Measurements from ENCODE around the gene WDSUB1.

Gene WDSUB1

GRCh38 chr2:159219394-159219998 is 67.0 kb downstream of the WDSUB1 start:
- DNase-seq, result no peak

DNA sequence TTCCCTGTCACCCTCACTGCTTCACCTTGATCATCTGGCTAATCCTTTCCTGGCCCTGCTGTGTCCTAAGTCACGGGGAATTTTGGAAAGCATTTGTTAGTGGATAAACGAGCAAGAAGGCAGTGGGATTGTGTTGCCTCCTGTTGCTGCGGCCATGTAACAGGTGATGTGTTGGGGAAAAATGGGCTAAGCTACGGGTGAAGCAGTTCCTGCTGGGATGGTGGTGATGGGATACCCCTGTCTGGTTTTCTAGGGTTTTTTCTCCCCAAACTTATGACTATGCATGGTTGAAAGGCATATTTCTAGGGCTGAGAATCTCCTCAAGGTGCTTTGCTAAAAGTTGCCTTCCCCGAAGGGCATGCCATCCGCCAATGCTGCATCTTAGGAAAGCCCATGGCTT is 68.1 kb downstream of the WDSUB1 start:
- no peak for DNase-seq

DNA sequence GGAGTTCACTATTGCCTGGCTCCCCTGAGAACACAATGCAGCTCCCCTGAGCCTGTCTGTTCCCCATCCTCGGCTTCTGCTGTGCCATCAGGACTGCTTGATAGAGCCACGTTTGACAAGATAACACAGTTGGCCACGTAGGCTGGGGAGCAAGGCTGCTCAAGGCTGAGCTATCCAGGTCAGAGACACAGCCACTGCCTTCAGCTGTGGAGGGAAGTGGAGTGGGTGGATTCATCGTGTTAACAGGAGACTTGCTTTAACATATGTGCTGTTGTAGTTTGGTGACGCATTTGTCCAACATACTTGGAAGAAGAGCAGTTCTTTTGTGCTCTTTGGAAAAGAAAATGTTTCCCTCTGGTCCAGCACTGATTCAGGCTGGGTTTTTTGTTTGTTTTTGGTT is 68.8 kb downstream of the WDSUB1 start:
- no peak for DNase-seq

DNA sequence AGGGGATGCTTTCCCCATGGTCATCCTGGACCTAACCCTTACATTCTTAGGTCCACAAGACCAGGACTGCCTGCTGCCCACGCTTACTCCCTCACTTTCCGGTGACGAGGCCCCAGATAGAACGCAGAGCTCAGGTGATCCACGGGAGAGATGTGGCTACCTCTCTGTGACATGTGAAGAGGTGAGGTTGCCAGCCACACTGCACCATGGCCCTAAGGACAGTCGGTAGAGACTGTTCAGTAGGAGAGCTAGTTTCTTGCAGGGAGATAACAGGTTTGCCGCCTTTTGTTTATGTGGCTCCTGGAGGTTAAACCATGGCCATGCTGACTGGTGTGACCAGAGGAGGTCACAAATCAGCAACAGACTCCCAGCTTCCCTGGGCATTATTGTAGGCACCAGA is 71.4 kb downstream of the WDSUB1 start:
- no peak for DNase-seq

- no peak for DNase-seq
Observed at GRCh38 chr2:159214325-159214865, 72.1 kb downstream of the WDSUB1 start.

- no peak for DNase-seq
Observed at GRCh38 chr2:159213296-159213695, 73.2 kb downstream of the WDSUB1 start.

- DNase-seq, result no peak
Observed at GRCh38 chr2:159211447-159212396, 74.8 kb downstream of the WDSUB1 start.

- no peak for DNase-seq
Observed at GRCh38 chr2:159209341-159210306, 76.9 kb downstream of the WDSUB1 start.

DNA sequence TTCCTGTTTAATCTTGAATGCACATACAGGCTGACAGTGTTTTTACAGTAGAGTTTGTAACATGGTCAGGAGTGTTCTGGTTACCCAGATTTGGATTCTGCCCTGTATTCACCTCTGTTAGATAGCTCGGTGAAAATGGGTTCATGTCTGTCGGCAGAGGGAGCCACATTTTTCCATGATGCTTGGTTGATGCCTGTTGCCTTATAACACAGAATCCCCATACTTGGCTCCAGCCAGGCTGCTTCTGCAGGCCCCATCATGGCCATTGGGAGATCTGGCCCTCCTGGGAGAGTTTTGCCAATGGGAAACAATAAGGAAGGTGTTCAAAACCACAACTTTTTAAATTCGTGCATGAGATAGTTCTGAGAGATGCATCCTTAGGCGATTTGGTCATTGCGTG is 78.1 kb downstream of the WDSUB1 start:
- DNase-seq, result no peak

GRCh38 chr2:159206736-159207380 is 79.6 kb downstream of the WDSUB1 start:
- DNase-seq, result no peak

GRCh38 chr2:159204381-159205144 is 81.9 kb downstream of the WDSUB1 start:
- peak in 1 of 2 experiments; percentile 28 for DNase-seq

- DNase-seq, result no peak
Observed at GRCh38 chr2:159202568-159203071, 83.9 kb downstream of the WDSUB1 start.

GRCh38 chr2:159201360-159202063 is 85.0 kb downstream of the WDSUB1 start:
- no peak for DNase-seq

DNA sequence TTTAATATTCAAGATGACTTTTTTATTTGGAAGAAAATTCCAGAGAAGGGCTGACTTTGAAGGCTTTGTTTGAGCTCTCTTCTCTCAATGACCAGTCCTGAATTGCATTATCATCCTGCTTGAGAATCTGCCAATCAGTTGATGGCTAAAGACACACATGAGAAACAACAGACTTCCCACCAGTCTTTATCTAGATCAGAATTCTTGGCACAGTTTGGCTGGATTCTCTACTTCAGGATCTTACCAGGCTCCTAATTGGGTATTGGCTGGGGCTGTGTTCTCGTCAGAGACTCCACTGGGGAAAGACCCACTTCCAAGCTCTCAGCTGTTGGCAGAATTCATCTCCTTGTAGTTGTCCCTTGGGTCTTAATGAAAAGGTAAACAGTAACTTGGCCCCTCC is 86.0 kb downstream of the WDSUB1 start:
- DNase-seq, result no peak

DNA sequence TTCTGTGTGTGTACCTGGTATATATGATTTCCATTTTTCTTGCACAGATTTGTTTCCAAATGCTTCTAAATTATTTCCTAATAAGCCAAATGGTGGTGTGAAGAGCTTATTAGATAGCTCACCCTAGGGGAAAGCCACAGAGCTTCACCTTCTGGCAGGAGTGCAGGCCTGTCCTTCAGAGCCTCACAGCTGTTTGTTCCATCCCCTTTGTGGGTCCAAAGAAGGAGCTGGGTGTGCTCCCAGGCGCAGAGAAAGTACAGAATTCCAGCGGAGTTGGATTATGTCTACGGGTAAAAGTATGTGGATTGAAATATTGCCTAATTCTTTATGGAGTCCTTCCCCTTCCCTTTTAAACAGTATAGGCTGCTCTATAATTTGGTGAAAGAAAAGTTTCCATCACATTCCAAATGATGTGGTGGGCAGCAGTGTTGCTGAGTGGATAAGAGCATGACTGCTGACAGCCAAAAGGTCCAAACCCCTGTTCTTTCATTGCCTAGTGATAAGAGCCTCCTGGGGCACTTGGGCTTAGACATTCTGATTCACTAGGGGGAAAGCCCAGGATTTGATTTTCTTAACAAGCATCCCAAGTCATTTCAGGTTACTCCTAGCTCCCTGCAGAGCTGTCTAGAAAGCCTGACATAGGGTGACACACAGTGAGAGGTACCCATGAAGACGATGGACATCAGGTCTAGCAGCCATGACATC is 86.6 kb downstream of the WDSUB1 start:
- DNase-seq, result no peak

DNA sequence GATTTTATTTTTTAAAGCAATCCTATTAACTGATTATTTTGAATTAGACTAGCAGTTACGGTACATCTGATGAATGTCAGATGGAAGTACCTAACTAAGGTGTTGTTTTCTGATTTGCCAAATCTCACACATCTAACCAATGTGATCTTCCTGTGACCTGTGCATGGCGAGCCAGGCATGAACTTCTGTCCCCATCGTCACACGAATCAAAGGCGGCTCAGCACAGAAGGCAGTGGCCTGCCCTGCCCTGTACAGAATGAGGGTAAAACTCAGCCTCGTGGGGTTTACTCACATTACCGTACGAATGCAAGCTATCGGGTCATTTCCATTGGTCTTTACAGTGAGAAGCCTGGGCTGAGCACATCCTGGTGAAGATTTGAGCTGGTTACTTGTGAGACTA is 87.3 kb downstream of the WDSUB1 start:
- DNase-seq, result no peak

- no peak for DNase-seq
Observed at GRCh38 chr2:159196393-159196925, 90.0 kb downstream of the WDSUB1 start.

DNA sequence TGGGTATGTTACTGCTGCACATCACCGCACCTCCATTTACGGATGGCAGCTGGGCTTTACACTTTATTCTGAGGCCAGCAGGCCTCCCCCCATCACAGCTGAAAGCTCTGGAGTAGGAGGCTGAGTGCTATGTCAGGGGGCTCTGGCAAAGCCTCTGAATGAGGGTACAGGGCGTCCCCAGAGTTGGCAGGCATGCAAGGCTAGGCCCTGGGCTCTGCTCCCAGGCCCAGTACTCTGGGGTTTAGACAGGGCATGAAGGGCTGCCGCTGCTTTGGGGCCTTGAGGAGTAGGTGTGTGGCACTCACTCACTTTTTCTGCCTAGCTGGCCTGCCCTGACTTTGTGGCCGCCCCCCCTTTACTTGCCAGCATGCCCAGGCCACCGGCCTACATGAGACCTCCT is 90.8 kb downstream of the WDSUB1 start:
- no peak for DNase-seq

DNA sequence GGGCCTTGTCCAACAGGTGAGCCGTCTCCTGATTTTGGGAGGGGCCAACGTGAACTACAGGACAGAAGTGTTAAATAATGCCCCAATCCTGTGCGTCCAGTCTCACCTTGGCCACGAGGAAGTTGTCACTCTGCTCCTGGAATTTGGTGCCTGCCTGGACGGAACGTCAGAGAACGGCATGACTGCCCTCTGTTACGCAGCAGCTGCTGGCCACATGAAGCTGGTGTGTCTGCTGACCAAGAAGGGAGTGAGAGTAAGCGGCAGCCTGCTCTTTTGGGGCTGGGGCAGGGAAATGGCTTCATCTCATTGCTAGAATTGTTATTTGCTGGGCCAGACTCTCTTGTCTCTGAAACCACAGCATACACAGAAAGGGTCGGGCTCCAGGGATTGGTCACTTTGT is 92.3 kb downstream of the WDSUB1 start:
- DNase-seq, result no peak

DNA sequence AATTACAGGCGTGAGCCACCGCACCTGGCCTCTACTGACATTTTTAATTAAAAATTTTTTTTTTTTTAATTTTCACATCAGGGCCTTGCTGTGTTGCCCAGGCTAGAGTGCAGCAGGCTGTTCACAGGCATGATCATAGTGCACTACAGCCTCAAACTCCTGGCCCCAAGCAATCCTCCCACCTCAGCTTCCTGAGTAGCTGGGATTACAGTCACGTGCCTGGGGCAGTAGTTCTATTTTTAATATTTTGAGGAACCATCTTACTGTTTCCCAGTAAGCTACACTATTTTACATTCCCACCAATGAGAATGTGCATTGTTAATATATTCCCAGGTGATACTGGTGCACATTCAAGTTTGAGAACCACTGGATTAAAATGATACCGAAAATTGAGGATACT is 92.7 kb downstream of the WDSUB1 start:
- DNase-seq, result no peak

Measured in NCI-H2081 (cell line).